Testis (tissue), 3 donors: ENCODE measurements around the gene MSI2. TPM values are rescaled to one million over a fixed set of nuclear protein-coding genes. Genes with fewer than 3 reads are reported as not detected.
A peak's percentile ranks its signal among the peaks of the same experiment; 100 is the strongest.

Experiments used
- DNase-seq: peaks from one replicate; pipeline ENCODE4 v3.0.0-alpha.2; 2019
- H3K27ac ChIP-seq, 2 donors: fragments of 200-600 bp; sonication (generic); one replicate each; pipeline ENCODE4 v1.5.1; 2019
- H3K27me3 ChIP-seq: fragments of 200-600 bp; sonication (generic); one replicate; pipeline ENCODE4 v1.5.1; 2019
- H3K36me3 ChIP-seq: fragments of 200-600 bp; sonication (generic); one replicate; pipeline ENCODE4 v1.5.1; 2017; ENCODE audit warnings: low read depth; ENCODE audit errors: missing control alignments
- H3K4me1 ChIP-seq: fragments of 200-600 bp; sonication (generic); one replicate; pipeline ENCODE4 v1.5.1; 2019
- H3K4me3 ChIP-seq, 2 donors: fragments of 200-600 bp; sonication (generic); one replicate each; pipeline ENCODE4 v1.5.1; 2017 to 2019
- H3K9me3 ChIP-seq: fragments of 200-600 bp; sonication (generic); one replicate; pipeline ENCODE4 v1.5.1; 2017
- CTCF ChIP-seq, 3 experiments: fragments of 450-650 bp in 2 of 3; fragments of 200-600 bp in 1 of 3; sonication (generic) in 1 of 3; IDR thresholded peaks; one replicate each; pipeline ENCODE4 v1.5.1; 2016 to 2019; ENCODE audit warnings: antibody characterized with exemption in 3 of 3, mild to moderate bottlenecking in 2 of 3, moderate library complexity in 1 of 3
- POLR2A ChIP-seq: fragments of 450-650 bp; IDR thresholded peaks from one replicate; pipeline ENCODE4 v1.6.1; 2017; ENCODE audit warnings: antibody characterized with exemption, mild to moderate bottlenecking, moderate library complexity
- WGBS, 2 donors: methylation state at CpG; one replicate each; pipeline ENCODE4 v1.1.5; 2018; 5-methylcytosine and 5-hydroxymethylcytosine counted together
- intact Hi-C: fragments of 100-400 bp; cut with DNase I; formaldehyde crosslinking; loops from one replicate; pipeline ENCODE4 v1.15.1; 2023; ENCODE audit warnings: low total_unique reads
- polyA plus RNA-seq: library from polyadenylated mRNA; stranded (reverse); fragments of 350-450 nt; fragmentation: Illumina TruSeq; extraction: RNeasy Lipid Tissue Mini Kit (QIAGEN cat#74804); gene quantifications from one replicate; pipeline ENCODE4 v1.2.3, GENCODE V29; 2014; ENCODE audit warnings: low read depth, low replicate concordance; ENCODE audit not compliant: insufficient read depth
- total RNA-seq, 2 donors: library from RNA; depleted of rRNA; stranded (reverse); fragments of >200 nt; gene quantifications; one replicate each; pipeline ENCODE4 v1.2.3, GENCODE V29; 2016

Gene MSI2
- total and polyA plus RNA-seq, 3 donors from 2014 or later: 46.5 to 106 (median 76.6) TPM

- peaks cover 33% of the 10 kb centered on the region for H3K4me1 ChIP-seq
- no peaks in the 10 kb centered on the region for H3K9me3 ChIP-seq
- H3K4me3 ChIP-seq: no peak overlapping the region
- no peak for DNase-seq
- H3K27me3 ChIP-seq: no peaks in the 10 kb centered on the region
- WGBS, 2 donors: 91 to 92% methylated on average over 13 to 14 of the region's 14 CpGs
- TF ChIP-seq POLR2A: no peak
- TF ChIP-seq CTCF (IDR thresholded peaks at IDR 0.05): no peak
- no peaks in the 10 kb centered on the region for H3K36me3 ChIP-seq
- peak overlapping the region; percentile 37 to 59 for H3K27ac ChIP-seq
- intact Hi-C loops: no loop called here
Measured at GRCh38 chr17:57551321-57552079, 295.2 kb downstream of the MSI2 start.

- H3K4me3 ChIP-seq: no peak overlapping the region
- 43 to 48% methylated on average over 11 of the region's 11 CpGs for WGBS, 2 donors
- no peaks in the 10 kb centered on the region for H3K36me3 ChIP-seq
- no peaks in the 10 kb centered on the region for H3K27me3 ChIP-seq
- peak in 2 of 3 experiments; percentile 20 to 58 for TF ChIP-seq CTCF (IDR thresholded peaks at IDR 0.05)
- TF ChIP-seq POLR2A: no peak
- DNase-seq: peak; percentile 57
- peak overlapping the region in 1 of 2 donors; percentile 37 for H3K27ac ChIP-seq
- H3K4me1 ChIP-seq: peaks cover 33% of the 10 kb centered on the region
- H3K9me3 ChIP-seq: no peaks in the 10 kb centered on the region
- intact Hi-C loops: no loop called here
Measured at GRCh38 chr17:57552114-57552624, 295.8 kb downstream of the MSI2 start.

GRCh38 chr17:57553526-57553925, 297.2 kb downstream of the MSI2 start:
- H3K9me3 ChIP-seq: no peaks in the 10 kb centered on the region
- 64 to 66% methylated on average over 12 of the region's 12 CpGs for WGBS, 2 donors
- DNase-seq: no peak
- no peak overlapping the region for H3K27ac ChIP-seq
- TF ChIP-seq POLR2A (no peak), CTCF (IDR thresholded peaks at IDR 0.05) (no peak)
- H3K36me3 ChIP-seq: no peaks in the 10 kb centered on the region
- H3K27me3 ChIP-seq: no peaks in the 10 kb centered on the region
- peaks cover 26% of the 10 kb centered on the region for H3K4me1 ChIP-seq
- intact Hi-C loops: no loop called here
- H3K4me3 ChIP-seq: no peak overlapping the region

- no peaks in the 10 kb centered on the region for H3K9me3 ChIP-seq
- H3K4me1 ChIP-seq: peaks cover 26% of the 10 kb centered on the region
- no peaks in the 10 kb centered on the region for H3K27me3 ChIP-seq
- 68% methylated on average over 14 of the region's 14 CpGs for WGBS, 2 donors
- H3K36me3 ChIP-seq: no peaks in the 10 kb centered on the region
- H3K4me3 ChIP-seq: no peak overlapping the region
- TF ChIP-seq POLR2A (no peak), CTCF (IDR thresholded peaks at IDR 0.05) (no peak)
- intact Hi-C loops: no loop called here
- no peak overlapping the region for H3K27ac ChIP-seq
- no peak for DNase-seq
Measured at GRCh38 chr17:57553991-57554825, 297.9 kb downstream of the MSI2 start.
